Measurements from ENCODE around the gene TMTC1. TPM values are rescaled to one million over a fixed set of nuclear protein-coding genes. Genes with fewer than 3 reads are reported as not detected.

Gene TMTC1
- total and polyA plus RNA-seq, 10 donors: 3.4 to 210 (median 137) TPM

DNA sequence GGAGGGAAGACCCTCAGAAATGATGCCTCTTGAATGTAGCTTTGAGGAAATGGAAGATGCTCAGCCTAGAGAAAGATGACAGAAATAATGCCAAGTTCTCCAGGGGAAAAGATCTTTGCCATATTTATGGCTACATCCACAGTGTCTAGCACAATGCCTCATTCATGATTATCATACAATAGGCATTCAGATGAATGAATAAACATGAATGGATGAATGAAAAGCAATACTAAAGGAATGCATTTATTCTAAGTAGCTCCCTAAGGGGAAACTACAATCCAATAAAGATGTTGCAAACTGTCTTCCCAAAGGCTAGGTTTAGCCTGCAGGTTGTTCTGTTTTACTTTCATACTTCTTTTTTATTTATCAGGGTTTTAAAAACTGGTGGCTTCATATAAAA is 12.0 kb downstream of the TMTC1 start:
- intact Hi-C loops (cut with DNase I; ENCODE audit: low total_unique reads): no loop called here
- H3K4me1 ChIP-seq: peaks cover 0 to 62% (median 20%) of the 10 kb centered on the region in 6 donors
- H3K27me3 ChIP-seq (replicated peaks in 1 of 7): no peaks in the 10 kb centered on the region
- TF ChIP-seq, protein P1, sequence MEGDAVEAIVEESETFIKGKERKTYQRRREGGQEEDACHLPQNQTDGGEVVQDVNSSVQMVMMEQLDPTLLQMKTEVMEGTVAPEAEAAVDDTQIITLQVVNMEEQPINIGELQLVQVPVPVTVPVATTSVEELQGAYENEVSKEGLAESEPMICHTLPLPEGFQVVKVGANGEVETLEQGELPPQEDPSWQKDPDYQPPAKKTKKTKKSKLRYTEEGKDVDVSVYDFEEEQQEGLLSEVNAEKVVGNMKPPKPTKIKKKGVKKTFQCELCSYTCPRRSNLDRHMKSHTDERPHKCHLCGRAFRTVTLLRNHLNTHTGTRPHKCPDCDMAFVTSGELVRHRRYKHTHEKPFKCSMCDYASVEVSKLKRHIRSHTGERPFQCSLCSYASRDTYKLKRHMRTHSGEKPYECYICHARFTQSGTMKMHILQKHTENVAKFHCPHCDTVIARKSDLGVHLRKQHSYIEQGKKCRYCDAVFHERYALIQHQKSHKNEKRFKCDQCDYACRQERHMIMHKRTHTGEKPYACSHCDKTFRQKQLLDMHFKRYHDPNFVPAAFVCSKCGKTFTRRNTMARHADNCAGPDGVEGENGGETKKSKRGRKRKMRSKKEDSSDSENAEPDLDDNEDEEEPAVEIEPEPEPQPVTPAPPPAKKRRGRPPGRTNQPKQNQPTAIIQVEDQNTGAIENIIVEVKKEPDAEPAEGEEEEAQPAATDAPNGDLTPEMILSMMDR (IDR thresholded peaks at IDR 0.05 in 8 of 11, conservative IDR thresholded peaks at IDR 0.05 in 3 of 11): no peak
- TF ChIP-seq POLR2A (IDR thresholded peaks at IDR 0.05) (no peak), POLR2AphosphoS5 (IDR thresholded peaks at IDR 0.05) (no peak)
- no peak overlapping the region for H3K27ac ChIP-seq
- H3K4me3 ChIP-seq: no peak overlapping the region
- H3K36me3 ChIP-seq: peaks cover 0 to 3% (median 0%) of the 10 kb centered on the region in 6 donors
- DNase-seq: no peak
- peaks cover 0 to 21% (median 11%) of the 10 kb centered on the region in 8 donors for H3K9me3 ChIP-seq

DNA sequence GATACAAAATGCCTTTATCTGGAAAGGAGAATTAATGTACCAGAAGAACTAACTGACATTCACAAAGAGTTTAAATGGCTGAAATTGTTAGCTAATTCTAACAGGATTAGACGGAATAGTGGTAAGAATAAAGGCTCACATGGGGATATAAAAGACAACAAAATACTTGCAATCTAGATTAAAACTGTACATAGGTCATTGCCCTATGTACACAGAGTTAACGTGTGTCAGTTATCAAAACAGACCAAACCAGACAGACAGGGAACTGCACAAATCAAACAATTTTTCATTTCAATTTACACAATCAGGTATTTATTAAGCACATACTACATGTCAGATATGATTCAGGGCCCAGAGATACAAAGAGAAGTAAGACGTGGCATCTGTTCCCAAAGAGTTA is 12.6 kb downstream of the TMTC1 start:
- Histone ChIP-seq H3K4me3 (no peak overlapping the region), H3K27ac (no peak overlapping the region), H3K4me1 (peaks cover 0 to 62% (median 20%) of the 10 kb centered on the region in 6 donors), H3K27me3 (replicated peaks in 1 of 7) (no peaks in the 10 kb centered on the region), H3K36me3 (peaks cover 0 to 9% (median 0%) of the 10 kb centered on the region in 6 donors), H3K9me3 (peaks cover 0 to 20% (median 11%) of the 10 kb centered on the region in 8 donors)
- whole genome bisulfite sequencing, 5 donors: 72 to 85% (median 77%) methylated on average over 3 of the region's 3 CpGs
- no peak for TF ChIP-seq POLR2AphosphoS5 (IDR thresholded peaks at IDR 0.05)
- DNase-seq: no peak
- intact Hi-C loops (cut with DNase I; ENCODE audit: low total_unique reads): no loop called here

DNA sequence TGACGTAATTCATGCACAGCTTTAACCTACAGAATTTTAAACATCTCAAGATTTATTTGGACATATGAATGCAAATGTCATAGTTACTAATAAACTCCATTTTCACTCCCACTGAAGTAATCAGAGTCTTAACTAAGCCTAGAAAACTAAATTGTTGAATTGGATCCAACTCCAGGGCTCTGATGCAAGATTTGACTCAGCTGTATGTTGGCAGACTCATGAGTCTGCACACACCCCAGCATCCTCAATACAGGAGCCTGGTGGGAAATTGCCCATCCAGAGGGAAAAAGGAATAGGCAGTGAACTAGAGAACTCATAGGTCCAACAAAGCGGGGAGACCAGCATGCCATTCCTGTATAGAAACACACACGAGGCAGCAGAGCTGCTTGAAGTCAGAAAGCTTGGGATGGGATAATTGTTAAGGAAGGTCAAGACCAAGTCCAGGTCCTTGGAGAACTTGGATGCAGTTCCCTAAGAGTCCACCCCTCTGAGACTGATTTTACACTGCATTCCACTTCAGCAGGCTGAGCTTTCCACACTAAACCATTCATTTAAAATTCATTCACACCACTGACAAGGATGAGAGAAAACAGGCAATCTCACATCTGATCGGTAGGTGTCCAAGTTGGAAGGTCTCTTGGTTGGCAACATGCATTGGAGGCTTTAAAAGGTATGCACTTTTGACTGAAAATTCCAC is 14.4 kb downstream of the TMTC1 start:
- WGBS, 5 donors: 69 to 87% (median 78%) methylated on average over 4 of the region's 4 CpGs
- DNase-seq: no peak
- H3K4me1 ChIP-seq: peaks cover 0 to 55% (median 17%) of the 10 kb centered on the region in 6 donors

DNA sequence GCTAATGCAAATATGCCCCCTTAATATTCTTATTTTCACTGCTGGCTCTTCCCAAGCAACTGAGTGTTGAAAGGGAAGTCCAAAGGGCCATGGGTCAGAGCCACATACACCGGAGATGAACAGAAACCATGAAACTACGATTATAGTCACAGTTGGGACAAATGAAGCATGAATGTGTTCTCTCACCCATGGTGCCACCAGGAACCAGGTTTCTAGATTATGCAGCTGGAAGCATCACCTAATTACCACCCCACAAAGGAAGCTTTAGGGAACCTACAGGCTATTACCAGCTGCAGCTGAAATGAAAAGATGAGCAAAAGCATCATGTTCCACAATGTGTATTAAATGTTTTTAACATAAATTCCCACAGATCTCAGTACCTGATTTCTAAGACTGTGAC is 15.4 kb downstream of the TMTC1 start:
- TF ChIP-seq, protein P1 (IDR thresholded peaks at IDR 0.05 in 8 of 11, conservative IDR thresholded peaks at IDR 0.05 in 3 of 11): no peak
- no peak for TF ChIP-seq POLR2A (IDR thresholded peaks at IDR 0.05)
- TF ChIP-seq POLR2AphosphoS5 (IDR thresholded peaks at IDR 0.05): no peak
- Histone ChIP-seq H3K36me3 (peaks cover 0 to 23% (median 0%) of the 10 kb centered on the region in 6 donors), H3K27me3 (replicated peaks in 1 of 7) (no peaks in the 10 kb centered on the region), H3K4me3 (no peak overlapping the region), H3K4me1 (peaks cover 0 to 56% (median 16%) of the 10 kb centered on the region in 6 donors), H3K9me3 (no peaks in the 10 kb centered on the region), H3K27ac (no peak overlapping the region)
- WGBS, 5 donors: 22 to 62% (median 30%) methylated on average over 2 of the region's 2 CpGs
- intact Hi-C loops (cut with DNase I; ENCODE audit: low total_unique reads): no loop called here
- no peak for DNase-seq

More for the DNA sequence above, 14.4 kb downstream of the TMTC1 start:
- H3K9me3 ChIP-seq: peaks cover 0 to 2% (median 0%) of the 10 kb centered on the region in 8 donors
- peaks cover 0 to 15% (median 0%) of the 10 kb centered on the region in 6 donors for H3K36me3 ChIP-seq
- H3K27ac ChIP-seq: no peak overlapping the region
- no peaks in the 10 kb centered on the region for H3K27me3 ChIP-seq (replicated peaks in 1 of 7)
- TF ChIP-seq POLR2A (IDR thresholded peaks at IDR 0.05) (no peak), POLR2AphosphoS5 (IDR thresholded peaks at IDR 0.05) (no peak)
- TF ChIP-seq, protein P1 (IDR thresholded peaks at IDR 0.05 in 8 of 11, conservative IDR thresholded peaks at IDR 0.05 in 3 of 11): no peak
- intact Hi-C loops (cut with DNase I; ENCODE audit: low total_unique reads): no loop called here
- no peak overlapping the region for H3K4me3 ChIP-seq

All from spleen (tissue), 11 donors.